Neuron (in vitro differentiated cells): ENCODE data around the gene RDX.
"Not testable (repeated sequence)": the region's sequence is repeated elsewhere in the genome, so short reads cannot be mapped to it uniquely, and the experiment has no call there.

Source experiments
- H2AFZ ChIP-seq: one replicate; pipeline ENCODE4 v1.6.1; 2013; ENCODE audit warnings: low read depth, mild to moderate bottlenecking, inconsistent platforms, low read length, moderate library complexity
- H3K27me3 ChIP-seq: one replicate; pipeline ENCODE4 v1.6.1; 2013; ENCODE audit warnings: low read length; ENCODE audit not compliant: insufficient read depth
- H3K36me3 ChIP-seq: one replicate; pipeline ENCODE4 v1.6.1; 2013; ENCODE audit warnings: low read length; ENCODE audit not compliant: insufficient read depth
- H3K4me1 ChIP-seq: one replicate; pipeline ENCODE4 v1.6.1; 2013; ENCODE audit warnings: low read length; ENCODE audit not compliant: insufficient read depth
- H3K4me3 ChIP-seq: 2 replicates; pipeline ENCODE4 v1.5.1; 2013; ENCODE audit warnings: mild to moderate bottlenecking, low read length, moderate library complexity
- H3K9me3 ChIP-seq: one replicate; pipeline ENCODE4 v1.6.1; 2013; ENCODE audit warnings: low read length

The RDX gene

DNA sequence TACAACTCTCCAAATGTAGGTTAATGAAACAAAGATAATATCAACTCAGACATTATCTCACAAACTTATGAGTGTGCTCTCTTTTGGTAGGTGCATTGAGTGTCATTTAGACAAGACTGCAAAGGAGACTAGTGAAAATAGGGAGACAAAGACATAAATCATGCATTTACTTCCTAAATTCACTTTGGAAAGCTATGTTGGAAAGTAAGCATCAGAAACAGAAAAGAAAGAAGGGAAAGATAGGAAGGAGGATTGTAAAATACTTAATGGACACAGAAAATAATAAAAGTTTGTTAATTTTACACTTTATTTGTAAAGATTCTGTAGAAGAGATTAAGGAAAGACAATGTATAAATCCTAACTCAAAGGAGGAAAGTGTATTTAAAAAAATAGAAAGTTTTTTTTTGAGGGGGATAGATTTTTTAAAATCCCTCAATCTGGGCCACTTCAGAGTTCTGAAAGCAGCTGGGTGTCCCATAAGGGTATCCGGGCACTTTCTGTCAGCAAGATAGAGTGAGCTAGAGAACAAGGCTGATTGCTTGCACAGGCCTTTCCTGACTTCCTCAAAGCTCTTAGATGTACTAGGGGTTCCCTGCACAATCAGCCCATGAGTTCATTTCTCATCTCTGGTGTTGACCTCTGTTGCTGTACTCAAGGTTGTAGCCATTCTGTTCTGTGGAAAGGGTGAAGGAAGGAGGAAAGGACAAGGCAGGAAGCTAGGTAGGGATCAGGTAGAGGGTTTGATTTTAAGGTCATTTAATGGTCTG, 22.4 kb upstream of the RDX start:
- Histone ChIP-seq H3K9me3 (no peaks in the 10 kb centered on the region), H2AFZ (no peak overlapping the region), H3K36me3 (no peaks in the 10 kb centered on the region), H3K27me3 (no peaks in the 10 kb centered on the region), H3K4me3 (no peak overlapping the region), H3K4me1 (peaks cover 16% of the 10 kb centered on the region)

GRCh38 chr11:110317516-110317932, 21.1 kb upstream of the RDX start:
- Histone ChIP-seq H3K9me3 (no peaks in the 10 kb centered on the region), H3K36me3 (no peaks in the 10 kb centered on the region), H2AFZ (no peak overlapping the region), H3K27me3 (no peaks in the 10 kb centered on the region), H3K4me1 (peaks cover 16% of the 10 kb centered on the region), H3K4me3 (no peak overlapping the region)

- Histone ChIP-seq H2AFZ (no peak overlapping the region), H3K4me3 (no peak overlapping the region), H3K27me3 (no peaks in the 10 kb centered on the region), H3K4me1 (peaks cover 15% of the 10 kb centered on the region), H3K36me3 (no peaks in the 10 kb centered on the region), H3K9me3 (no peaks in the 10 kb centered on the region)
Observed at GRCh38 chr11:110314366-110315095, 18.1 kb upstream of the RDX start.

DNA sequence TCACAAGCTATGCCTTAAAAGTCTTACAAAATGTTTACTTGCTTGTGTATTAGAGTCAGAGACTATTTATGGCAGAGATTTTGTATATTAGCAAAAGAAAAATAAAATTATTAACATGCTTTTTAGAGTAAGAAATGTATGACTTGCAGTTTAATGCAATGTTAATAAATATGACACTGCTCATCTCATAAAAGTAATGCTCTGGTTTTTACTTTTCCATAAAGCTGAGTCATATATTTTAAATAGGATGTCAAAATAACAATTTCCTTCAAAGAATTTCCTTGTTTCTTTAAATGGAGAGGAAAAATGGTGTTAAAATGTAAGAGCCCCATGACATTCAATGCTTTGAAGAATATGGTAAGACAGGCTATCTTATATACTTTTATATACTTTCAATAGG, 16.3 kb upstream of the RDX start:
- no peaks in the 10 kb centered on the region for H3K9me3 ChIP-seq

DNA sequence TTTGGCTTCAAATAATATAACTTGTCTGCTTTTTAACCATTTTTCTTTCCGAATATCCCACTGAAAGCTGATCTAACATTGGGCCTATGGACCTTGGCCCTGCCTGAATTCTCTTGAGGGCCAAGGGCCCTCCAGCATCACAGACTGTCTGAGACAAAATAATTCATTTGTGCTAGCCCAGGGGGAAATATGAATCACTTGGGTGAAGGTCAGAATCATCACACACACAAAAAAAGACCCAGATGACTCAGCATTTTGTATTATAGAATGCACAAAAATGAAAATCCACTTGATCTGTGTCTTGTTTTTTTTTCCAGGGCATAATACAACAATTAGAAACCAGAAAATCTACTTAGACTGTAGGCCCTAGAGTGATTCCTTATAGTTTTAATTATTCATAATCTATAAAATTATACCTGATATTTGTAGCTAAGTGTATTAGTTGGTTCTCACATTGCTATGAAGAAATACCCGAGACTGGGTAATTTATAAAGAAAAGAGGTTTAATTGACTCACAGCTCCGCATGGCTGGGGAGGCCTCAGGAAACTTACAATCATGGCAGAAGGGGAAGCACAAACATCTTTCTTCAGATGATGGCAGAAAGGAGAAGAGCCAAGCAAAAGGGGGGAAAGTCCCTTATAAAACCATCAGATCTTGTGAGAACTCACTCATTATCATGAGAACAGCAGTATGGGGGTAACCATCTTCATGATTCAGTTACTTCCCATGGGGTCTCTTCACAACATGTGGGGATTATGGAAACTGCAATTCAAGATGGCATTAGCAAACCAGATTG, 15.6 kb upstream of the RDX start:
- H2AFZ ChIP-seq: no peak overlapping the region
- peaks cover 1% of the 10 kb centered on the region for H3K4me1 ChIP-seq
- no peak overlapping the region for H3K4me3 ChIP-seq

More for the DNA sequence above, 16.3 kb upstream of the RDX start:
- Histone ChIP-seq H3K4me1 (peaks cover 8% of the 10 kb centered on the region), H3K4me3 (no peak overlapping the region), H3K27me3 (no peaks in the 10 kb centered on the region), H3K36me3 (no peaks in the 10 kb centered on the region), H2AFZ (no peak overlapping the region)

GRCh38 chr11:110308071-110308470, 11.7 kb upstream of the RDX start:
- Histone ChIP-seq H3K36me3 (no peaks in the 10 kb centered on the region), H2AFZ (no peak overlapping the region), H3K27me3 (no peaks in the 10 kb centered on the region), H3K4me1 (no peaks in the 10 kb centered on the region), H3K9me3 (no peaks in the 10 kb centered on the region), H3K4me3 (no peak overlapping the region)

More for the DNA sequence above, 15.6 kb upstream of the RDX start:
- Histone ChIP-seq H3K9me3 (no peaks in the 10 kb centered on the region), H3K27me3 (no peaks in the 10 kb centered on the region), H3K36me3 (no peaks in the 10 kb centered on the region)

GRCh38 chr11:110306019-110306388, 9.6 kb upstream of the RDX start:
- not testable (repeated sequence) for H3K36me3 ChIP-seq, H2AFZ ChIP-seq, H3K4me3 ChIP-seq, H3K9me3 ChIP-seq, H3K27me3 ChIP-seq, H3K4me1 ChIP-seq

DNA sequence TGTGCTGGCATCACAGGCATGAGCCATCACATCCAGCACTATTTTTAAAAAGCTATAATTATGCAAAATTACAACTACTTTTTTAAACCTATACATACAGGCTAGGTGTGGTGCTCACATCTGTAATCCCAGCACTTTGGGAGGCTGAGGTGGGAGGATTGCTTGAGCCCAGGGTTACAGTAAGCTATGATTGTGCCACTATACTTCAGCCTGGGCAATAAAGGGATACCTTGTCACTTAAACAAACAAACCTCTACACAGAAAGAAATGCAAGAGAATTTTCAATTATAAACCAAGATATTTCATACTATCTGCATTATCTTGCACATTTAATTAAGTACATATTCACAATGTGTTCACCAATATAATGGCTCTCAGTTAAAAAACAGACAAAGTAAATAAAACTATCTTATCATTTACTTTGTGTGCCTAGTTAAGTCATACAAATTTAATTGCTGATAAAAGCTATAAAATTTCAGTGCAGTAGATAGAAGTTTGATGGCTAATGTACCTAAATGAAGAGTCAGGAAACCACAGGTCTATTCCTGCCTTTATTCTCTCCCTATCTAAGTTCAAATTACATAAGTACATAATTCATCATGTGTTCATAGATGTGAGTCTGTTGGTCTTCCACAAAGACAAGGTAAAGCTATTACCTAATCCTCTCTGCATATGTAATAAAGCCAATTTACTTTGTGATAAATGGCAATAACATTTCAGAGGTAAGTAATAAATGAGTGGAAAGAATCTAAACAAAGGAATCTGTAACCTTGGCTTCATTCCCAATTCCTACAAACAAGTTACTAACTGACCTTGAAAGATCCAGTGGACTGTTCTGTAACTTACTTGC, 9.0 kb upstream of the RDX start:
- Histone ChIP-seq H2AFZ (no peak overlapping the region), H3K9me3 (no peaks in the 10 kb centered on the region)

DNA sequence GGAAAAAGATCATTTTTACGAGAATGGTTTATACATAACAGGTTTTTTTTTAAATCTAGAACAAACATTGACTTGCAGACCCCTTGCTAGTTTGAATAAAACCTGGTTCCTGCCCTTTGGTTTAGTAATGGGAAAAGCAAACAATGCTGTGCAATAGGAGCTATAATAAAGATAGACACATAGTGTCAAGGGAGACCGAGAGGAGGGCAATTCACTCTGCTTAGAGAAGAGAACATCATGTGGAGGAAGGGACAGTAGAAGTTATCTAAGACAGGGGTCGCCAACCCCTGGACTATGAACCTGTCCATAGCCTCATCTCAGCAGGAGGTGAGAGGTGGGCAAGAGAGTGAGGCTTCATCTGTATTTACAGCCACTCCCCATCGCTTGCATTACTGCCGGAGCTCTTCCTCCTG, 7.0 kb upstream of the RDX start:
- no peaks in the 10 kb centered on the region for H3K27me3 ChIP-seq

More for the DNA sequence above, 9.0 kb upstream of the RDX start:
- Histone ChIP-seq H3K27me3 (no peaks in the 10 kb centered on the region), H3K36me3 (no peaks in the 10 kb centered on the region), H3K4me1 (no peaks in the 10 kb centered on the region), H3K4me3 (no peak overlapping the region)

GRCh38 chr11:110301577-110301976, 5.2 kb upstream of the RDX start:
- H3K4me1 ChIP-seq: peaks cover 10% of the 10 kb centered on the region
- no peaks in the 10 kb centered on the region for H3K36me3 ChIP-seq
- no peak overlapping the region for H2AFZ ChIP-seq
- no peak overlapping the region for H3K4me3 ChIP-seq
- no peaks in the 10 kb centered on the region for H3K27me3 ChIP-seq
- H3K9me3 ChIP-seq: no peaks in the 10 kb centered on the region

More for the DNA sequence above, 7.0 kb upstream of the RDX start:
- Histone ChIP-seq H3K36me3 (no peaks in the 10 kb centered on the region), H3K9me3 (no peaks in the 10 kb centered on the region), H3K4me1 (no peaks in the 10 kb centered on the region), H3K4me3 (no peak overlapping the region), H2AFZ (no peak overlapping the region)

GRCh38 chr11:110301032-110301431, 4.6 kb upstream of the RDX start:
- H3K9me3 ChIP-seq: no peaks in the 10 kb centered on the region
- no peaks in the 10 kb centered on the region for H3K36me3 ChIP-seq
- H3K4me3 ChIP-seq: no peak overlapping the region
- H2AFZ ChIP-seq: no peak overlapping the region
- H3K27me3 ChIP-seq: no peaks in the 10 kb centered on the region
- H3K4me1 ChIP-seq: peaks cover 10% of the 10 kb centered on the region

DNA sequence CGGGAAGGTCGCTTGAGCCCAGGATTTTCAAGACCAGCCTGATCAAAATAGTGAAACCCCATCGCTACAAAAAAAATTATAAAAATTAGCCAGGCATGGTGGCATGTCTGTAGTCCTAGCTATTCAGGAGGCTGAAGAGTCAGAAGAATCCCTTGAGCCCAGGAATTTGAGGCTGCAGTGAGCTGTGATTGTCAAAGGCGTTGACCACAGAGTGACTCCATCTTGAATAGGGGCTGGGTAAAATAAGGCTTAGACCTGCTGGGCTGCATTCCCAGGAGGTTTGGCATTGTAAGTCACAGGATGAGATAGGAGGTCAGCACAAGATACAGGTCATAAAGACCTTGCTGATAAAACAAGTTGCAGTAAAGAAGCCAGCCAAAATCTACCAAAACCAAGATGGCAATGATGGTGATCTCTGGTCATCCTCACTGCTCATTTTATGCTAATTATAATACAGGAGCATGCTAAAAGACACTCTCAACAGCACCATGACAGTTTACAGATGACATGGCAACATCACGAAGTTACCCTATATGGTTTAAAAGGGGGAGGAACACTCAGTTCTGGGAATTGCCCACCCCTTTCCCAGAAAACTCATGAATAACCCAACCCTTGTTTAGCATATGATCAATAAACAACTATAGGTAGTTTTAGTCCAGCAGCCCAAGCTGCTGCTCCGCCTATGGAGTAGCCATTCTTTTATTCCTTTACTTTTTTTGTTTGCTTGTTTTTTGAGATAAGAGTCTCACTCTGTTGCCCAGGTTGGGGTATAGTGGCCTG, 2.8 kb upstream of the RDX start:
- no peaks in the 10 kb centered on the region for H3K27me3 ChIP-seq

More for the DNA sequence above, 2.8 kb upstream of the RDX start:
- H3K9me3 ChIP-seq: no peaks in the 10 kb centered on the region
- no peaks in the 10 kb centered on the region for H3K36me3 ChIP-seq
- H2AFZ ChIP-seq: no peak overlapping the region
- no peak overlapping the region for H3K4me3 ChIP-seq
- H3K4me1 ChIP-seq: peaks cover 18% of the 10 kb centered on the region
